Omental fat pad (tissue), 4 donors: ENCODE data around the gene EIF4G3. TPM values are rescaled to one million over a fixed set of nuclear protein-coding genes. Genes with fewer than 3 reads are reported as not detected.

Source experiments
- ATAC-seq: fragments of 150-250 bp; one replicate; pipeline ENCODE4 v1.9.1; 2016; ENCODE audit warnings: mild to moderate bottlenecking, moderate library complexity; ENCODE audit not compliant: low FRiP score
- DNase-seq: peaks from one replicate; pipeline ENCODE4 v3.0.0-alpha.2; 2019; ENCODE audit warnings: low spot score
- CTCF ChIP-seq, 3 donors: fragments of 450-650 bp; IDR thresholded peaks; one replicate each; pipeline ENCODE4 v1.5.1; 2016 to 2017; ENCODE audit warnings: antibody characterized with exemption in 3 of 3, mild to moderate bottlenecking in 3 of 3, moderate library complexity in 2 of 3
- total RNA-seq, 4 donors: library from RNA; depleted of rRNA; stranded (reverse); fragments of >200 nt; gene quantifications; one replicate each; pipeline ENCODE4 v1.1.0, GENCODE V29; 2016

Gene EIF4G3
- total RNA-seq, 4 donors from 2014 or later, result 50.2 to 69.5 (median 51.8) TPM

GRCh38 chr1:21051177-21051825, 125.4 kb downstream of the EIF4G3 start:
- TF ChIP-seq CTCF (IDR thresholded peaks at IDR 0.05), result no peak
- ATAC-seq (no peak), DNase-seq (no peak)

GRCh38 chr1:21050031-21050430, 126.7 kb downstream of the EIF4G3 start:
- ATAC-seq (no peak), DNase-seq (no peak)
- no peak for TF ChIP-seq CTCF (IDR thresholded peaks at IDR 0.05)

- ATAC-seq (no peak), DNase-seq (no peak)
- TF ChIP-seq CTCF (IDR thresholded peaks at IDR 0.05), result no peak
Measured at GRCh38 chr1:21048462-21048861, 128.2 kb downstream of the EIF4G3 start.

DNA sequence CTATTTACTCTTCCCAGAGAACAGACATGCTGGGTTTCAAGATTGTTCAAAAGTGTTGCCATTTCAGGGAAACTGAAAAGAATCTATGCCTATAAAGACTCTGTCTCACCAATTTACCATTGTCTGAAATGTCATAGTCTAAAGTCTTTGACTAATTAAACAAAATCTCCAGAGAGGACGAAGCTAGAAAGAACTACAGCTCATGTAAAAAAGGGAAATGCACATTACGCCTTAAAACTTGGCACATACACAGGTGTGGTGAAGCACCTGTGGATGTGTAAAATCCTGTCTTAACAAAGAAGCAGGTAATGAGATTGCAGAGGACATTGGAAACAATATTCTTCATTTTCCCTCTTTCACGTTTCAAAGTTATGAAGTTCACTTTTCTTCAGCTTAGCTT, 130.6 kb downstream of the EIF4G3 start:
- DNase-seq (no peak), ATAC-seq (no peak)
- no peak for TF ChIP-seq CTCF (IDR thresholded peaks at IDR 0.05)

GRCh38 chr1:21045351-21045750, 131.3 kb downstream of the EIF4G3 start:
- no peak for TF ChIP-seq CTCF (IDR thresholded peaks at IDR 0.05)
- no peak for DNase-seq
- no peak for ATAC-seq

DNA sequence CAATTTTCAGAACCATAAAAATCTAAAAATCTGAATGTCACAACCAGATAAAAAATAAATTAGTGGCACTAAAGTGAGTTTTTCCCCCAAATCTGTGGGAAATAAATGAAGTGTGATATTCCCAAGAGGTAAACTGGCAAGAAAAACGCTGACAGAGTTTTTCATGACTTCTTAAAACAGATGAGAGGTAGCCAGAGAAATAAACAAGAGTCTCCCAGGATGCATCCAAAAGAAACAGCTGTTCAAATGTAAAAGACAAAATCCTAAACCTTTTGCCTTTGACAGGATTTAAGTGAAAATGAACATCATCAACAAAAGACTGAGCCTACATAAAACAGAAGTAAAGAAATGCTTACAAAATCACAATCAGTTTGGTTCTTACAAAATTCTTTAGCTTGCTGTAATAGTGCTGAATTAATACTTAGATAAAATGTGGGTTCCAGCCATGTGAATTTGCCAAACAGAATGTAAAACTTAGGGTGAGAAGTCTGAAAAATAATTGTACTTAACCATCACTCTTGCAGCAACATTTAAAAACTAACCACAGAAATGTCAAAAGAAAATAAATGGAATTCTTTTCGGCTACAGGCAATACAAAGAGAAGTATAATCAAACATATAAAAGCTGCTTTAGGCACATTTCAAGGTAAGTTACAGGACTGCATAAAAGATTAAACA, 133.6 kb downstream of the EIF4G3 start:
- DNase-seq, result no peak
- TF ChIP-seq CTCF (IDR thresholded peaks at IDR 0.05), result no peak
- no peak for ATAC-seq

- no peak for DNase-seq
- no peak for TF ChIP-seq CTCF (IDR thresholded peaks at IDR 0.05)
- ATAC-seq, result no peak
Measured at GRCh38 chr1:21041541-21041940, 135.2 kb downstream of the EIF4G3 start.
